Astrocyte (in vitro differentiated cells and primary cell): Measurements from ENCODE around the gene PTPRK.

ENCODE experiments used
- CTCF ChIP-seq: IDR thresholded peaks from 2 replicates; pipeline ENCODE4 v1.5.1; 2011; ENCODE audit warnings: low read depth, mild to moderate bottlenecking, inconsistent platforms, low read length, moderate library complexity; ENCODE audit not compliant: insufficient read depth
- EZH2 ChIP-seq: IDR thresholded peaks from 2 replicates; pipeline ENCODE4 v1.6.1; 2012; ENCODE audit warnings: mild to moderate bottlenecking, low read length, inconsistent platforms; ENCODE audit not compliant: insufficient read depth

GRCh38 chr6:128422200-128422599, 98.2 kb downstream of the PTPRK start:
- TF ChIP-seq EZH2 = no peak
- no peak for TF ChIP-seq CTCF
